ENCODE data around the gene TMEM259. TPM values are rescaled to one million over a fixed set of nuclear protein-coding genes. Genes with fewer than 3 reads are reported as not detected.

The TMEM259 gene
- total and polyA plus RNA-seq, 2 of the 8 experiments (the other 6 are each of a cell fraction or from before 2014, with no cell fraction given), result 140 to 243 TPM

- TF ChIP-seq POLR2AphosphoS5 (IDR thresholded peaks at IDR 0.05; ENCODE audit: low read depth, low read length) (peak; percentile 72; the same call in 1 of the 2 replicates), CBX5 (IDR thresholded peaks at IDR 0.05; ENCODE audit: low read depth, low read length) (no peak)
- TF ChIP-seq, protein P1, sequence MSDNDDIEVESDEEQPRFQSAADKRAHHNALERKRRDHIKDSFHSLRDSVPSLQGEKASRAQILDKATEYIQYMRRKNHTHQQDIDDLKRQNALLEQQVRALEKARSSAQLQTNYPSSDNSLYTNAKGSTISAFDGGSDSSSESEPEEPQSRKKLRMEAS (IDR thresholded peaks at IDR 0.05), result no peak
Measured at GRCh38 chr19:1040476-1041271, 19.8 kb upstream of the TMEM259 start (continued).

All from H1 (cell line).